ENCODE measurements around the gene SLFN12.

SLFN12 gene

GRCh38 chr17:35373984-35374765 is 58.1 kb downstream of the SLFN12 start:
- no peak for TF ChIP-seq SUZ12 (IDR thresholded peaks at IDR 0.05)
- TF ChIP-seq TARDBP (IDR thresholded peaks at IDR 0.05), result no peak
- no peak for TF ChIP-seq ARNT (IDR thresholded peaks at IDR 0.05)
- no peak for TF ChIP-seq CTBP1 (IDR thresholded peaks at IDR 0.05; ENCODE audit: borderline replicate concordance)
- no peak for TF ChIP-seq FOXA1 (IDR thresholded peaks at IDR 0.05)
- TF ChIP-seq L3MBTL2 (conservative IDR thresholded peaks at IDR 0.05), result no peak
- TF ChIP-seq HDGF (IDR thresholded peaks at IDR 0.05; ENCODE audit: borderline replicate concordance), result no peak
- no peak for TF ChIP-seq ELF4 (IDR thresholded peaks at IDR 0.05)
- no peak for TF ChIP-seq FOXK2 (IDR thresholded peaks at IDR 0.05)
- no peak for TF ChIP-seq NFRKB (IDR thresholded peaks at IDR 0.05)
- TF ChIP-seq ZNF384 (IDR thresholded peaks at IDR 0.05), result no peak
- no peak for TF ChIP-seq FOXM1 (IDR thresholded peaks at IDR 0.05; ENCODE audit: borderline replicate concordance)
- no peak for TF ChIP-seq LEF1 (IDR thresholded peaks at IDR 0.05; ENCODE audit: borderline replicate concordance)
- ChIA-PET CTCF (no interaction called here), POLR2A (interaction anchor here (0.5 to 2.7 kb wide), 36 partner anchors 8 to 528 kb away, joined by 3 to 20 read pairs (median 4); partner anchors contain the start of genes AP2B1, LIG3, NLE1 and PEX12)
- no peak for DNase-seq (ENCODE audit: extremely low spot score)

GRCh38 chr17:35373534-35373983 is 58.7 kb downstream of the SLFN12 start, which contains the start of gene SLFN11:
Gene SLFN11 (minus strand): TSS chr17:35373621. CDS start chr17:35363807, 9,814 bp downstream.
- POLR2A ChIA-PET, result interaction anchor here (0.5 to 2.7 kb wide), 40 partner anchors 8 to 1162 kb away, joined by 3 to 20 read pairs (median 4); partner anchors contain the start of genes AP2B1, LIG3, NLE1 and PEX12
- no peak for DNase-seq (ENCODE audit: extremely low spot score)
- TF ChIP-seq FOXK2 (IDR thresholded peaks at IDR 0.05), result no peak
- TF ChIP-seq CTBP1 (IDR thresholded peaks at IDR 0.05; ENCODE audit: borderline replicate concordance), result no peak
- TF ChIP-seq ZNF384 (IDR thresholded peaks at IDR 0.05), result no peak
- TF ChIP-seq TARDBP (IDR thresholded peaks at IDR 0.05), result no peak
- no peak for TF ChIP-seq NFRKB (IDR thresholded peaks at IDR 0.05)
- TF ChIP-seq HDGF (IDR thresholded peaks at IDR 0.05; ENCODE audit: borderline replicate concordance), result no peak
- no peak for TF ChIP-seq LEF1 (IDR thresholded peaks at IDR 0.05; ENCODE audit: borderline replicate concordance)
- TF ChIP-seq PKNOX1 (IDR thresholded peaks at IDR 0.05), result no peak
- TF ChIP-seq FOXA1 (IDR thresholded peaks at IDR 0.05), result no peak
- no peak for TF ChIP-seq SUZ12 (IDR thresholded peaks at IDR 0.05)
- no peak for TF ChIP-seq ELF4 (IDR thresholded peaks at IDR 0.05)
- TF ChIP-seq ARNT (IDR thresholded peaks at IDR 0.05), result no peak
- CTCF ChIA-PET, result no interaction called here

GRCh38 chr17:35372846-35373533 is 59.3 kb downstream of the SLFN12 start:
- no peak for TF ChIP-seq SP1 (IDR thresholded peaks at IDR 0.05)
- no peak for TF ChIP-seq TARDBP (IDR thresholded peaks at IDR 0.05)
- no peak for TF ChIP-seq CTBP1 (IDR thresholded peaks at IDR 0.05; ENCODE audit: borderline replicate concordance)
- TF ChIP-seq ZNF384 (IDR thresholded peaks at IDR 0.05), result no peak
- TF ChIP-seq ARNT (IDR thresholded peaks at IDR 0.05), result no peak
- no peak for TF ChIP-seq FOXA1 (IDR thresholded peaks at IDR 0.05)
- TF ChIP-seq PKNOX1 (IDR thresholded peaks at IDR 0.05), result no peak
- no peak for TF ChIP-seq HDGF (IDR thresholded peaks at IDR 0.05; ENCODE audit: borderline replicate concordance)
- no peak for TF ChIP-seq BHLHE40 (IDR thresholded peaks at IDR 0.05; ENCODE audit: borderline replicate concordance)
- no peak for TF ChIP-seq ELF4 (IDR thresholded peaks at IDR 0.05)
- no peak for TF ChIP-seq NFRKB (IDR thresholded peaks at IDR 0.05)
- no peak for TF ChIP-seq SUZ12 (IDR thresholded peaks at IDR 0.05)
- no peak for TF ChIP-seq FOXK2 (IDR thresholded peaks at IDR 0.05)
- no peak for TF ChIP-seq FOXM1 (IDR thresholded peaks at IDR 0.05; ENCODE audit: borderline replicate concordance)
- DNase-seq (ENCODE audit: extremely low spot score), result no peak
- ChIA-PET POLR2A (interaction anchor here (0.6 to 2.7 kb wide), 37 partner anchors 8 to 1162 kb away, joined by 3 to 20 read pairs (median 4); partner anchors contain the start of genes AP2B1, LIG3, NLE1 and PEX12), CTCF (interaction anchor here (0.7 kb wide), 1 partner anchor 92 kb away, joined by 3 read pairs; no protein-coding TSS in a partner anchor)

GRCh38 chr17:35371934-35372333 is 60.4 kb downstream of the SLFN12 start:
- CTCF ChIA-PET, result no interaction called here
- TF ChIP-seq FOXA1 (IDR thresholded peaks at IDR 0.05) (no peak), PKNOX1 (IDR thresholded peaks at IDR 0.05) (no peak), L3MBTL2 (conservative IDR thresholded peaks at IDR 0.05) (no peak), FOXK2 (IDR thresholded peaks at IDR 0.05) (no peak)
- POLR2A ChIA-PET, result interaction anchor here (2.0 to 2.7 kb wide), 2 partner anchors 10 to 217 kb away, joined by 7 to 20 read pairs; no protein-coding TSS in a partner anchor
- DNase-seq (ENCODE audit: extremely low spot score), result no peak

- no peak for DNase-seq (ENCODE audit: extremely low spot score)
- ChIA-PET CTCF (no interaction called here), POLR2A (no interaction called here)
- TF ChIP-seq NFRKB (IDR thresholded peaks at IDR 0.05), result no peak
- TF ChIP-seq TARDBP (IDR thresholded peaks at IDR 0.05), result no peak
- TF ChIP-seq SP1 (IDR thresholded peaks at IDR 0.05), result no peak
- TF ChIP-seq L3MBTL2 (conservative IDR thresholded peaks at IDR 0.05), result no peak
These were observed 64.0 kb downstream of the SLFN12 start for GRCh38 chr17:35368081-35368830.

All from HEK293T (cell line).